Mesendoderm (in vitro differentiated cells): ENCODE results near the gene LRRC36.

Source experiments
- DNase-seq: peaks from one replicate; pipeline ENCODE4 v3.0.0; 2013
- H2AK5ac ChIP-seq: 2 replicates; pipeline ENCODE4 v1.6.1; 2013; ENCODE audit warnings: low read length, inconsistent platforms
- H2BK120ac ChIP-seq: 2 replicates; pipeline ENCODE4 v1.6.1; 2013; ENCODE audit warnings: low read depth, mild to moderate bottlenecking, low read length, moderate library complexity, mixed read lengths
- H2BK15ac ChIP-seq: replicated peaks from 2 replicates; pipeline ENCODE4 v1.6.1; 2013; ENCODE audit warnings: low read depth, mild to moderate bottlenecking, moderate library complexity
- H2BK5ac ChIP-seq: 2 replicates; pipeline ENCODE4 v1.6.1; 2013; ENCODE audit warnings: low read length, inconsistent platforms
- H3K18ac ChIP-seq: 2 replicates; pipeline ENCODE4 v1.6.1; 2013; ENCODE audit warnings: mild to moderate bottlenecking, low read length, mixed read lengths
- H3K23ac ChIP-seq: one replicate; pipeline ENCODE4 v1.6.1; 2013; ENCODE audit warnings: low read length
- H3K27ac ChIP-seq: 2 replicates; pipeline ENCODE4 v1.5.1; 2013; ENCODE audit warnings: low read depth, mild to moderate bottlenecking, inconsistent platforms, low read length, moderate library complexity
- H3K27me3 ChIP-seq: 2 replicates; pipeline ENCODE4 v1.6.1; 2013; ENCODE audit warnings: low read length, control low read depth, mild to moderate bottlenecking, inconsistent platforms; ENCODE audit not compliant: insufficient read depth, poor library complexity
- H3K36me3 ChIP-seq: 2 replicates; pipeline ENCODE4 v1.6.1; 2013; ENCODE audit warnings: low read length, inconsistent platforms; ENCODE audit not compliant: control insufficient read depth, insufficient read depth
- H3K4ac ChIP-seq: one replicate; pipeline ENCODE4 v1.6.1; 2013; ENCODE audit warnings: low read depth, mild to moderate bottlenecking, low read length, moderate library complexity
- H3K4me1 ChIP-seq: 2 replicates; pipeline ENCODE4 v1.6.1; 2013; ENCODE audit warnings: low read depth, low read length, inconsistent platforms; ENCODE audit not compliant: control insufficient read depth
- H3K4me2 ChIP-seq: 2 replicates; pipeline ENCODE4 v1.6.1; 2013; ENCODE audit warnings: low read length
- H3K4me3 ChIP-seq: 2 replicates; pipeline ENCODE4 v1.5.1; 2013; ENCODE audit warnings: mild to moderate bottlenecking, low read length
- H3K56ac ChIP-seq: one replicate; pipeline ENCODE4 v1.6.1; 2013; ENCODE audit warnings: low read length
- H3K79me1 ChIP-seq: 2 replicates; pipeline ENCODE4 v1.6.1; 2013; ENCODE audit warnings: low read length, inconsistent platforms
- H3K79me2 ChIP-seq: 2 replicates; pipeline ENCODE4 v1.6.1; 2013; ENCODE audit warnings: mild to moderate bottlenecking, low read length; ENCODE audit not compliant: control insufficient read depth, insufficient read depth
- H3K9ac ChIP-seq: 2 replicates; pipeline ENCODE4 v1.6.1; 2013; ENCODE audit warnings: low read length, inconsistent platforms
- H4K5ac ChIP-seq: one replicate; pipeline ENCODE4 v1.6.1; 2013; ENCODE audit warnings: low read length
- H4K8ac ChIP-seq: one replicate; pipeline ENCODE4 v1.6.1; 2013; ENCODE audit warnings: low read depth, mild to moderate bottlenecking, control low read depth, low read length, moderate library complexity
- WGBS: extraction: QIAGEN DNeasy Blood & Tissue Kit; methylation state at CpG from one replicate; pipeline ENCODE4 v1.1.7; 2013; ENCODE audit warnings: low lambda C conversion rate, missing lambda C conversion rate; ENCODE audit not compliant: insufficient coverage; ENCODE audit errors: extremely low coverage; 5-methylcytosine and 5-hydroxymethylcytosine counted together

LRRC36 gene

DNA sequence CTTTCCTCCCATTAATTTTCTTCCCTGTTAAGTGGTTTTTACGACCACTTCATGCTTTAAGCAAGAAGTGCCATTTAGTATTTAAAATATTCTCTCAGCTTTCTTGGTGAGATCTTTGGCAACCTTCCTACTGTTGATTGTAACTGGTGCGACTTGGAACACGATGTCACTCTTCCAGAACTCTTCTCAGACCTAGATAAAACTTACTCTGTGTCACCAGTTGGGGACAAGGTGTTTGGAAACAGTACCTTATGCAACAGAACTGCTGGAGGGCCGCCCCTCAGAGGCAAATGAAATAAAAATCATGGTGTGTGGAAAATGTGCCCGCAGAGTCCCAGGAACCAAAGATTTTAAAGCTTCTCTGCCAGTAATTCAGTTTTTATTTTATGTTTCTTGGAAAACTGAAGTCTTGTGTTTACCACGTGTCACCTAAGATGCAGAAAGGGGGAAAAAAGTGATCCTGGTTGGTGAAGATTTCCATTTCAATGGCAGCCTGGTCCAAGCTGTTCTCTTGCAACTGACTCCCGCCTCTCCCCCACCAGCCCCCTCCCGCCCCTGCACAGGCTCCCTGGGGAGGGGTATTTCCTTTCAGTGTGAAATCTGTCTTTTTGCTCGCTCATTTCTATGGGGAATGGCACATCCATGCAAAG is 97.1 kb downstream of the LRRC36 start:
- H2BK5ac ChIP-seq: no peak overlapping the region
- DNase-seq: no peak
- H3K36me3 ChIP-seq: no peaks in the 10 kb centered on the region
- H2BK15ac ChIP-seq: no peak overlapping the region
- no peaks in the 10 kb centered on the region for H3K79me2 ChIP-seq
- H3K9ac ChIP-seq: no peak overlapping the region
- no peak overlapping the region for H3K4me2 ChIP-seq
- H2AK5ac ChIP-seq: no peak overlapping the region
- no peak overlapping the region for H4K5ac ChIP-seq
- H3K4ac ChIP-seq: no peak overlapping the region
- H3K27ac ChIP-seq: no peak overlapping the region
- H3K56ac ChIP-seq: peak overlapping the region; percentile 9
- H2BK120ac ChIP-seq: no peak overlapping the region
- H3K4me3 ChIP-seq: no peak overlapping the region
- WGBS: no CpG with 5 or more reads among the region's 9 CpGs
- H3K27me3 ChIP-seq: no peaks in the 10 kb centered on the region
- H4K8ac ChIP-seq: no peak overlapping the region
- H3K23ac ChIP-seq: no peak overlapping the region
- no peaks in the 10 kb centered on the region for H3K79me1 ChIP-seq
- H3K4me1 ChIP-seq: peaks cover 16% of the 10 kb centered on the region
- H3K18ac ChIP-seq: no peak overlapping the region

DNA sequence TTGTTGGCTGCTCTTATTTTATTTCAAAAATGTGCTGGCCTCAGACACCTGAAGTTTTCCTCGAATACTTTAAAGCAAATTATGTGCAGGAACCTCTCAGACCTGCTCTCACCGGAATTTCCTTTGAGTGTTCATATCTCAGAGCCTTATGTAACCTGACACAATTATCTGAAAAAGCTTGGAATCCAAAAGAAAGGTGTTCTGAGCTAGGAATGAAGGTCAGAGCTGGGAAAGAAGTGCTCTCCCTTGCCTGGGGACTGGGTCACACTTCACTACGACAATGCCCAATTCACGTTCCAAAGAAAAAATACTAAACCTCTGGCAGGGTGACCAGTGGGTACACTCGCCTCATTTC is 97.6 kb downstream of the LRRC36 start:
- peak overlapping the region; percentile 39 for H3K9ac ChIP-seq
- no peak for DNase-seq
- H3K79me2 ChIP-seq: no peaks in the 10 kb centered on the region
- no peak overlapping the region for H4K5ac ChIP-seq
- no CpG with 5 or more reads among the region's 5 CpGs for WGBS
- H4K8ac ChIP-seq: no peak overlapping the region
- peak overlapping the region; percentile 49 for H2BK120ac ChIP-seq
- no peaks in the 10 kb centered on the region for H3K79me1 ChIP-seq
- no peak overlapping the region for H3K4me3 ChIP-seq
- peak overlapping the region; percentile 13 for H3K27ac ChIP-seq
- H3K36me3 ChIP-seq: no peaks in the 10 kb centered on the region
- H3K4me2 ChIP-seq: peak overlapping the region; percentile 25
- peak overlapping the region; percentile 10 for H2BK15ac ChIP-seq
- peak overlapping the region; percentile 78 for H3K18ac ChIP-seq
- peak overlapping the region; percentile 73 for H3K56ac ChIP-seq
- H2AK5ac ChIP-seq: no peak overlapping the region
- H3K4ac ChIP-seq: no peak overlapping the region
- peak overlapping the region; percentile 44 for H2BK5ac ChIP-seq
- peaks cover 16% of the 10 kb centered on the region for H3K4me1 ChIP-seq
- H3K27me3 ChIP-seq: no peaks in the 10 kb centered on the region
- H3K23ac ChIP-seq: no peak overlapping the region

DNA sequence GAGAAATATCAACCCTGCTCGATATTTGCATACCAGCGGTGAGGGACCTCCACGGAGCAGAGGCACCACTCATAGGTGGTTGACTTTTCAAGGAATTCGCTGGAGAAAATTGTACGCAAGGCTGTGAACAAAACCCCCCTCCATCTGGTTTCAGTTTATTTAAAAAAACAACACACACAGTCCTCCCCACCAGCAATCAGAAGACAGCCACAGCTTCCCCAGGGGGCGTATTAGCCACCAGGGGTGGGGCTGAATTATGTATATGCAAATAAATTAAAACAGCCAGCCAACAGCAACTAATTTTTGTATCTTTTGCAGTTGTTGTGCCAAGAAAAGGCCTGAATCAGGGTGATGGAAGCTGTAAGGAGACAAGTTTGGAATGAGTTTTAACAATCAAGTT is 98.4 kb downstream of the LRRC36 start:
- no CpG with 5 or more reads among the region's 6 CpGs for WGBS
- no peak overlapping the region for H3K23ac ChIP-seq
- no peaks in the 10 kb centered on the region for H3K27me3 ChIP-seq
- no peak overlapping the region for H3K9ac ChIP-seq
- no peaks in the 10 kb centered on the region for H3K36me3 ChIP-seq
- no peak overlapping the region for H4K8ac ChIP-seq
- H3K4ac ChIP-seq: peak overlapping the region; percentile 17
- no peak for DNase-seq
- no peak overlapping the region for H2BK15ac ChIP-seq
- no peaks in the 10 kb centered on the region for H3K79me2 ChIP-seq
- H3K56ac ChIP-seq: no peak overlapping the region
- H4K5ac ChIP-seq: no peak overlapping the region
- H2BK5ac ChIP-seq: no peak overlapping the region
- no peaks in the 10 kb centered on the region for H3K79me1 ChIP-seq
- H3K27ac ChIP-seq: no peak overlapping the region
- H3K4me1 ChIP-seq: peaks cover 16% of the 10 kb centered on the region
- peak overlapping the region; percentile 49 for H2BK120ac ChIP-seq
- H3K18ac ChIP-seq: peak overlapping the region; percentile 78
- no peak overlapping the region for H2AK5ac ChIP-seq
- no peak overlapping the region for H3K4me3 ChIP-seq
- H3K4me2 ChIP-seq: no peak overlapping the region

DNA sequence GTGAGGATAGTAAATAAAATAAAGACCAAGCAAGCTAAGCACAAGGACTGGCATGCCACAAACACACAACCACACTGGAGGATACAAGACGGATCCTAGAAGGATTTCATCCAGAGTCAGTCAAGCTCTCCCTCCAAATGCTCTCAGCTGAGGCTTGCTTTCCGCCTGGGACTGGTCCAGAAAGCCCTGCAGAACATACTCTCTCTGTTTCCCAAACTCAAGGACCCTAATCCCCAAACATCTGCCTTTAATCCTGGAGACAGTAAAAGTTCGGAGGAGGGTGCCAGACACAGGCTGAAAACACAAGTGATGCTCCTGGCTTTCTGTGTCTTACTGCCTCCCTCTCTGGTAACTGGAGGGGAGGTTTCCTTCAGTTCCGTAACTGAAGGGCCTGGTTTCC is 99.0 kb downstream of the LRRC36 start:
- no peak overlapping the region for H3K9ac ChIP-seq
- H2BK120ac ChIP-seq: no peak overlapping the region
- no peak overlapping the region for H3K4me3 ChIP-seq
- no peaks in the 10 kb centered on the region for H3K79me1 ChIP-seq
- no peaks in the 10 kb centered on the region for H3K79me2 ChIP-seq
- H4K5ac ChIP-seq: no peak overlapping the region
- no peak overlapping the region for H3K23ac ChIP-seq
- H3K4me1 ChIP-seq: peaks cover 16% of the 10 kb centered on the region
- H3K27ac ChIP-seq: no peak overlapping the region
- WGBS: no CpG with 5 or more reads among the region's 4 CpGs
- H3K18ac ChIP-seq: no peak overlapping the region
- H2BK15ac ChIP-seq: no peak overlapping the region
- no peak overlapping the region for H3K4me2 ChIP-seq
- no peaks in the 10 kb centered on the region for H3K36me3 ChIP-seq
- H2BK5ac ChIP-seq: no peak overlapping the region
- no peak overlapping the region for H3K4ac ChIP-seq
- H3K27me3 ChIP-seq: peaks cover 4% of the 10 kb centered on the region
- H2AK5ac ChIP-seq: no peak overlapping the region
- H3K56ac ChIP-seq: peak overlapping the region; percentile 27
- no peak for DNase-seq
- H4K8ac ChIP-seq: no peak overlapping the region

DNA sequence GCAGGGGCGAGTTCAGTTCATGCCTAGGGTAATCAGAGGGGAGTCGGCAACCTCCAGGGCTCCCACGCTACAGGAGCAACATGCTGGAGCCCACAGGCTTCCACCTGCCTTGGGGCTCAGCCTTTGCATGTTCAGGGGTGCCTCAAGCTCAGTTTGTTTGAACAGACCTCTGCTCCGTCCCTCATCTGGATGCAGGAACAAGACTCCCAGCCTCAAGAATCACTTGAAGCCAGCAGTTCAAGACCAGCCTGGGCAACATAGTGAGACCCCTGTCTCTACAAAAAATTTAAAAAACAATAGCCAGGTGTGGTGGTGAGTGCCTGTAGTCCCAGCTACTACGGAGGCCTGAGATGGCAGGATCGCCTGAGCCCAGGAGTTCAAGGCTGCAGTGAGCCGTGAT is 99.4 kb downstream of the LRRC36 start:
- H3K56ac ChIP-seq: no peak overlapping the region
- no peak overlapping the region for H2BK15ac ChIP-seq
- H4K5ac ChIP-seq: no peak overlapping the region
- H2BK5ac ChIP-seq: no peak overlapping the region
- no peak overlapping the region for H3K4me3 ChIP-seq
- H3K4me1 ChIP-seq: peaks cover 16% of the 10 kb centered on the region
- no peak overlapping the region for H3K4me2 ChIP-seq
- no peak overlapping the region for H2AK5ac ChIP-seq
- H3K27ac ChIP-seq: no peak overlapping the region
- WGBS: no CpG with 5 or more reads among the region's 7 CpGs
- no peak overlapping the region for H4K8ac ChIP-seq
- no peak overlapping the region for H2BK120ac ChIP-seq
- no peak overlapping the region for H3K18ac ChIP-seq
- H3K79me1 ChIP-seq: no peaks in the 10 kb centered on the region
- peaks cover 4% of the 10 kb centered on the region for H3K27me3 ChIP-seq
- H3K23ac ChIP-seq: no peak overlapping the region
- no peak for DNase-seq
- H3K4ac ChIP-seq: no peak overlapping the region
- H3K36me3 ChIP-seq: no peaks in the 10 kb centered on the region
- H3K9ac ChIP-seq: no peak overlapping the region
- no peaks in the 10 kb centered on the region for H3K79me2 ChIP-seq

DNA sequence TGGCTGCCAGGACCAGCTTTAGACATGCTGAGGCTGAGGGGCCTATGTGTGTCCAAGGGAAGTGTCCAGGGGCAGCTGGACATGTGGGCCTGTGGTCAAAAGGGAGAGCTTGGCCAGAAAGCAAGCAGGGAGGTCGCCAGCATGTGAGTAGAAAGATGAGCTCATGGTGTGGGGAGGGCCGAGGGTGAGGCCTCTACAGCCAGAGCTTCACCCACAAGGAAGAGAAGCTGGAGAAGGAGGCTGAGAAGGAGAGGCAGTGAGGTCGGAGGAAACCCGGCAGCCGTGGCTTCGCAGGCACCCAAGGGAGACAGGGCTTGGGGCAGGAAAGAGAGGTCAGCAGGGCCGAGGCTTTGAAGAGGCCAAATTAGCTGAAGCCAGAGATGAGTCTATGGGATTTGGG is 100.3 kb downstream of the LRRC36 start:
- Histone ChIP-seq H2BK5ac (no peak overlapping the region), H4K8ac (no peak overlapping the region), H3K4me3 (no peak overlapping the region), H3K79me1 (no peaks in the 10 kb centered on the region), H3K79me2 (no peaks in the 10 kb centered on the region), H2BK120ac (no peak overlapping the region), H3K4me1 (peaks cover 20% of the 10 kb centered on the region), H4K5ac (no peak overlapping the region), H3K27me3 (peaks cover 4% of the 10 kb centered on the region), H3K56ac (no peak overlapping the region), H3K27ac (no peak overlapping the region), H3K23ac (peak overlapping the region; percentile 37), H3K36me3 (no peaks in the 10 kb centered on the region), H3K4me2 (no peak overlapping the region), H3K4ac (no peak overlapping the region), H3K9ac (no peak overlapping the region), H3K18ac (no peak overlapping the region), H2BK15ac (no peak overlapping the region), H2AK5ac (peak overlapping the region; percentile 33)
- no CpG with 5 or more reads among the region's 7 CpGs for WGBS
- DNase-seq: no peak
